Endothelial cell of umbilical vein (primary cell): ENCODE measurements around the gene C6orf89. TPM values are rescaled to one million over a fixed set of nuclear protein-coding genes. Genes with fewer than 3 reads are reported as not detected.

Experiments
- BruUV-seq: library from RNA; stranded (reverse); fragments of 400-500 nt; replicated peaks from 2 replicates; lab custom pipeline; 2021; lab: Mats Ljungman, UMichigan
- CTCF ChIA-PET: fragments of 300-600, 350-600 bp; sonication (Branson Sonifier 250); formaldehyde crosslinking; loops from one replicate; lab custom pipeline; 2021; ENCODE audit warnings: antibody characterized with exemption, inconsistent platforms; lab: Charles Lee
- POLR2A ChIA-PET: fragments of 300-600, 350-600 bp; sonication (Branson Sonifier 250); formaldehyde crosslinking; loops from one replicate; lab custom pipeline; 2021; ENCODE audit warnings: antibody characterized with exemption, inconsistent platforms; lab: Charles Lee
- DNase-seq: peaks from one replicate; pipeline ENCODE4 v3.0.0-alpha.2; 2011; ENCODE audit warnings: low read depth, low spot score
- FAIRE-seq: peaks from 2 replicates; lab custom pipeline; 2011; peaks lifted over from hg19 to GRCh38; lab: Jason Lieb, UNC
- H2AFZ ChIP-seq: 2 replicates; pipeline ENCODE4 v1.6.0; 2012; ENCODE audit warnings: low read depth, low read length, control low read depth, inconsistent platforms
- H3K27ac ChIP-seq: 2 replicates; pipeline ENCODE4 v1.5.1; 2011; ENCODE audit warnings: low read depth, mild to moderate bottlenecking, control low read depth, low read length, moderate library complexity; ENCODE audit not compliant: insufficient read depth
- H3K27me3 ChIP-seq, 2 experiments: 2 replicates each; pipeline versions ENCODE4 v1.6.0 to v1.6.1; 2011; ENCODE audit warnings: low read length in 2 of 2, mixed read lengths in 1 of 2; ENCODE audit not compliant: control insufficient read depth in 2 of 2, insufficient read depth in 2 of 2
- H3K36me3 ChIP-seq, 2 experiments: 2 replicates in 1 of 2; 3 replicates in 1 of 2; pipeline ENCODE4 v1.5.1; 2011; ENCODE audit warnings: low read length in 2 of 2, mild to moderate bottlenecking in 1 of 2, moderate library complexity in 1 of 2; ENCODE audit not compliant: control insufficient read depth in 2 of 2, insufficient read depth in 2 of 2; ENCODE audit errors: extremely low read depth in 1 of 2
- H3K4me1 ChIP-seq: 3 replicates; pipeline ENCODE4 v1.5.1; 2011; ENCODE audit warnings: mild to moderate bottlenecking, low read length; ENCODE audit not compliant: control insufficient read depth, insufficient read depth; ENCODE audit errors: extremely low read depth
- H3K4me2 ChIP-seq: 2 replicates; pipeline ENCODE4 v1.6.1; 2011; ENCODE audit warnings: low read length, control low read depth, mixed read lengths; ENCODE audit not compliant: insufficient read depth
- H3K4me3 ChIP-seq, 3 experiments: fragments of 200-600 bp in 1 of 3; sonication (generic), shearing (Covaris generic) in 1 of 3; replicated peaks in 1 of 3; 2 replicates each; pipeline ENCODE4 v1.5.1; 2011 to 2016; ENCODE audit warnings: control low read depth in 3 of 3, low read length in 3 of 3, mild to moderate bottlenecking in 2 of 3, inconsistent platforms in 1 of 3, low read depth in 1 of 3, moderate library complexity in 1 of 3; ENCODE audit not compliant: insufficient read depth in 1 of 3
- H3K79me2 ChIP-seq: 2 replicates; pipeline ENCODE4 v1.6.0; 2012; ENCODE audit warnings: low read length, inconsistent platforms; ENCODE audit not compliant: control insufficient read depth, insufficient read depth
- H3K9ac ChIP-seq: replicated peaks from 2 replicates; pipeline ENCODE3; 2011; ENCODE audit warnings: low read length, control low read depth; ENCODE audit not compliant: insufficient read depth; ENCODE audit errors: extremely low read depth
- H3K9me1 ChIP-seq: replicated peaks from 3 replicates; pipeline ENCODE4 v1.6.0; 2011; ENCODE audit warnings: mild to moderate bottlenecking, low read length; ENCODE audit not compliant: control insufficient read depth, insufficient read depth; ENCODE audit errors: extremely low read depth
- H3K9me3 ChIP-seq: replicated peaks from 2 replicates; pipeline ENCODE4 v1.5.1; 2012; ENCODE audit warnings: low read length, inconsistent platforms; ENCODE audit not compliant: control insufficient read depth, insufficient read depth
- H4K20me1 ChIP-seq: replicated peaks from 2 replicates; pipeline ENCODE3; 2011; ENCODE audit warnings: mild to moderate bottlenecking, low read length; ENCODE audit not compliant: control insufficient read depth, insufficient read depth; ENCODE audit errors: extremely low read depth
- EZH2 ChIP-seq: IDR thresholded peaks from 2 replicates; pipeline ENCODE4 v1.6.1; 2012; ENCODE audit warnings: borderline replicate concordance, low read depth, mild to moderate bottlenecking, moderate library complexity, low read length, inconsistent platforms; ENCODE audit not compliant: severe bottlenecking
- FOS ChIP-seq: IDR thresholded peaks from 2 replicates; pipeline ENCODE4 v1.6.1; 2011; ENCODE audit warnings: mild to moderate bottlenecking, low read length, moderate library complexity, borderline replicate concordance; ENCODE audit not compliant: insufficient read depth
- GATA2 ChIP-seq: IDR thresholded peaks from 2 replicates; pipeline ENCODE4 v1.7.0; 2011; ENCODE audit warnings: low read depth, mild to moderate bottlenecking, moderate library complexity, mixed read lengths, low read length; ENCODE audit not compliant: insufficient read length, insufficient read depth
- JUN ChIP-seq: IDR thresholded peaks from 2 replicates; pipeline ENCODE4 v1.6.1; 2011; ENCODE audit warnings: borderline replicate concordance, low read depth; ENCODE audit not compliant: insufficient read length, insufficient read depth
- MYC ChIP-seq: IDR thresholded peaks from one replicate; pipeline ENCODE4 v1.6.1; 2011; ENCODE audit warnings: mild to moderate bottlenecking, low read depth, low read length
- POLR2A ChIP-seq: IDR thresholded peaks from 2 replicates; pipeline ENCODE4 v1.6.1; 2012; ENCODE audit warnings: low read depth, mild to moderate bottlenecking, control low read depth, low read length
- POLR2AphosphoS5 ChIP-seq: IDR thresholded peaks from 2 replicates; pipeline ENCODE4 v1.6.1; 2012; ENCODE audit warnings: low read depth, mild to moderate bottlenecking, control low read depth, low read length, moderate library complexity; ENCODE audit not compliant: insufficient read depth
- dilution Hi-C: fragments of 300-500 bp; cut with MboI; formaldehyde crosslinking; loops from one replicate; pipeline ENCODE4 v1.15.0; 2019; ENCODE audit warnings: low sequenced_read_pairs; ENCODE audit not compliant: extremely low pct_ligation_motif_present
- intact Hi-C: fragments of 100-400 bp; cut with micrococcal nuclease; formaldehyde crosslinking; loops from one replicate; pipeline ENCODE4 v1.10.0; 2022
- polyA plus RNA-seq, 4 experiments: library from polyadenylated mRNA; depleted of rRNA in 3 of 4; stranded (reverse) in 3 of 4; unstranded in 1 of 4; fragments of >200 nt; gene quantifications; 2 replicates each; pipeline versions ENCODE4 v1.2.1 to v1.2.3, GENCODE V29; 2011 to 2012; ENCODE audit warnings: missing spikeins in 1 of 4
- total RNA-seq: library from RNA; stranded (reverse); gene quantifications from 2 replicates; pipeline ENCODE4 v1.2.3, GENCODE V29; 2021
- TF ChIP-seq, protein P1 (sequence below), 2 donors: IDR thresholded peaks; 1 replicate in 1 of 2; 2 replicates in 1 of 2; pipeline ENCODE4 v1.5.1; 2011; ENCODE audit warnings: low read length in 2 of 2, mild to moderate bottlenecking in 2 of 2, moderate library complexity in 2 of 2, control low read depth in 1 of 2, inconsistent platforms in 1 of 2, low read depth in 1 of 2; ENCODE audit not compliant: insufficient read depth in 1 of 2; ENCODE audit errors: extremely low read depth in 1 of 2

C6orf89 gene
- total and polyA plus RNA-seq, 2 donors (not counting 3 experiments of a cell fraction or from before 2014, with no cell fraction given), result 18.2 to 34.0 TPM

DNA sequence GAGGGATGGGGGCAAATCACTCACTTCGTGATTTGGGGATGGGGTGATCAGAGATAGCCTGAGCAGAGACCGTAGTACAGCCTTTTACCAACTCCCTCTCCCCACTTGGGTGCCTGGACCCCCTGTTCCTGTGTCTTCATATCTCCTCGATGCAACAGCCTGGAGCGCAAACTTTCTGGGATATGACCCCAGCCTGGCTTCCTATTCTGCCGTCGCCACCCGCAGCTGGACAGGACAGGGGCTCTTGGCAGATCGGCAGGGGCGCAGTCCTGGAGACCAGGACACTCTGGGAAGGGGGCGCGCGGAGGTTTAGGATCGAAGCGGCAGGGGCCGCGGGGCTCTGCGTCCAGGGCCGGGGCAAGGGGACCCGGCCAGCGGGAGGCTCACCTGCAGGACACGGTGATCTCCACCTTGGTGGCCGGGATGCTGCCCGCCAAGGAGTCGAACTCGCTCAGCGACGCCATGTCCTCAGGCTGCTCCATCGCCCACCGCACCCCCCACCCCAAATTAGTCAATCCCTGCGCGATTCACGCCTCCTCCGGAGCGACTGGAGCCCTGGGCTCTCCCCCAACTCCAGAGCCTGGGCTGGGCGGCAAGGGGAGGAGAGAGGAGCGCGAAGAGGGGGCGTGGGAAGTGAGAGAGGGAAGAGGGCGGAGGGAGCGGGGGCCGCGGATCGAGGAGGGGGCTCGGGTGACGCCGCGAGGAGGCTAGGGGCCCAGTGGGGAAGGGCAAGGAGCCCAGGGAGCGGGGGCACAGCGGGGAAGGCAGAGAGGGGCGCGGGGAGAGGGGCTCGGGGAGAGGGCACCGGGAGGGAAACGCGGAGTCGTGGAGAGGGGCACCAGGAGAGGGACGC is 46.6 kb upstream of the C6orf89 start, which contains the start of gene CPNE5:
Gene CPNE5, minus strand, starts transcription at position 549 of the 853 bp plus-strand sequence. Its CDS starts 67 bp downstream, at position 482.
- DNase-seq, result no peak
- CTCF ChIA-PET, result interaction anchor here (1.0 kb wide), 1 partner anchor 73 kb away, joined by 3 read pairs; no protein-coding TSS in a partner anchor
- no peak for TF ChIP-seq EZH2
- TF ChIP-seq, protein P1, sequence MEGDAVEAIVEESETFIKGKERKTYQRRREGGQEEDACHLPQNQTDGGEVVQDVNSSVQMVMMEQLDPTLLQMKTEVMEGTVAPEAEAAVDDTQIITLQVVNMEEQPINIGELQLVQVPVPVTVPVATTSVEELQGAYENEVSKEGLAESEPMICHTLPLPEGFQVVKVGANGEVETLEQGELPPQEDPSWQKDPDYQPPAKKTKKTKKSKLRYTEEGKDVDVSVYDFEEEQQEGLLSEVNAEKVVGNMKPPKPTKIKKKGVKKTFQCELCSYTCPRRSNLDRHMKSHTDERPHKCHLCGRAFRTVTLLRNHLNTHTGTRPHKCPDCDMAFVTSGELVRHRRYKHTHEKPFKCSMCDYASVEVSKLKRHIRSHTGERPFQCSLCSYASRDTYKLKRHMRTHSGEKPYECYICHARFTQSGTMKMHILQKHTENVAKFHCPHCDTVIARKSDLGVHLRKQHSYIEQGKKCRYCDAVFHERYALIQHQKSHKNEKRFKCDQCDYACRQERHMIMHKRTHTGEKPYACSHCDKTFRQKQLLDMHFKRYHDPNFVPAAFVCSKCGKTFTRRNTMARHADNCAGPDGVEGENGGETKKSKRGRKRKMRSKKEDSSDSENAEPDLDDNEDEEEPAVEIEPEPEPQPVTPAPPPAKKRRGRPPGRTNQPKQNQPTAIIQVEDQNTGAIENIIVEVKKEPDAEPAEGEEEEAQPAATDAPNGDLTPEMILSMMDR (IDR thresholded peaks at IDR 0.05; ENCODE audit: extremely low read depth in 1 of 2, insufficient read depth in 1 of 2, low read depth in 1 of 2, low read length in 2 of 2), result no peak
- TF ChIP-seq JUN, result no peak
- TF ChIP-seq POLR2AphosphoS5, result no peak
- TF ChIP-seq GATA2, result no peak
- no peak for TF ChIP-seq MYC
- TF ChIP-seq POLR2A, result no peak
- TF ChIP-seq FOS, result no peak
- intact Hi-C loops, result loop anchor here (1.0 kb wide), 1 partner anchor 11 kb away; no protein-coding TSS in a partner anchor
- H3K27ac ChIP-seq, result no peak within 1 kb of the TSS
- H3K9ac ChIP-seq, result peak within 1 kb of the TSS; percentile 69
- peak within 1 kb of the TSS; percentile 80 for H3K4me2 ChIP-seq
- H3K4me1 ChIP-seq, result peaks cover 24% of the 10 kb centered on the region
- no peaks in the 10 kb centered on the region for H4K20me1 ChIP-seq
- peak within 1 kb of the TSS; percentile 37 to 85 (median 62) for H3K4me3 ChIP-seq
- BruUV-seq, result TSS peak; percentile 38
- no peaks in the 10 kb centered on the region for H3K27me3 ChIP-seq
- peak; percentile 55 for FAIRE-seq
- no peaks in the 10 kb centered on the region for H3K9me3 ChIP-seq
- dilution Hi-C loops, result no loop called here
- no peaks in the 10 kb centered on the region for H3K9me1 ChIP-seq
- no peaks in the 10 kb centered on the region for H3K36me3 ChIP-seq
- POLR2A ChIA-PET, result no interaction called here
- H2AFZ ChIP-seq, result peak within 1 kb of the TSS; percentile 48
- H3K79me2 ChIP-seq, result no peaks in the 10 kb centered on the region
